ENCODE results near the gene CAPZA2. TPM values are rescaled to one million over a fixed set of nuclear protein-coding genes. Genes with fewer than 3 reads are reported as not detected.

CAPZA2 gene
- total and polyA plus RNA-seq, 2 experiments from 2014 or later: 49.1 to 106 TPM

GRCh38 chr7:116836911-116837310, 25.5 kb upstream of the CAPZA2 start (continued):
- no peak for TF ChIP-seq ZNF462 (CRISPR knock-in tag; IDR thresholded peaks at IDR 0.05)

GRCh38 chr7:116837586-116837985, 24.8 kb upstream of the CAPZA2 start:
- Histone ChIP-seq H3K27ac (ENCODE audit: low read depth) (no peak overlapping the region), H3K27me3 (ENCODE audit: insufficient read depth) (no peaks in the 10 kb centered on the region), H3F3A (replicated peaks; ENCODE audit: low read depth) (no peaks in the 10 kb centered on the region), H4K20me1 (replicated peaks; ENCODE audit: insufficient read depth) (no peaks in the 10 kb centered on the region), H3K4me1 (ENCODE audit: insufficient read depth) (no peaks in the 10 kb centered on the region; the same call in 1 of the 2 replicates), H3K9me2 (ENCODE audit: insufficient read depth) (no peaks in the 10 kb centered on the region), H3K4me3 (no peak overlapping the region), H2AFZ (no peak overlapping the region), H3K36me3 (ENCODE audit: insufficient read depth) (no peaks in the 10 kb centered on the region), H3K79me2 (replicated peaks; ENCODE audit: insufficient read depth) (no peaks in the 10 kb centered on the region), H3K4me2 (no peak overlapping the region)
- no peak for ATAC-seq
- no peaks in the 10 kb centered on the region for H3K36me3 Mint-ChIP-seq (ENCODE audit: low read depth)
- peaks cover 2% of the 10 kb centered on the region for H3K27me3 Mint-ChIP-seq (ENCODE audit: insufficient read depth, low read depth, poor library complexity)
- H3K27ac Mint-ChIP-seq: no peak overlapping the region
- no peaks in the 10 kb centered on the region for H3K9me3 Mint-ChIP-seq
- no peak for DNase-seq (ENCODE audit: low spot score)
- H3K4me1 Mint-ChIP-seq: peaks cover 2% of the 10 kb centered on the region
- no peak overlapping the region for H3K4me3 Mint-ChIP-seq
- no peak for TF ChIP-seq EZH2phosphoT487 (IDR thresholded peaks at IDR 0.05; ENCODE audit: unreplicated experiment)
- no peak for TF ChIP-seq STAT1 (IDR thresholded peaks at IDR 0.05; ENCODE audit: unreplicated experiment)
- no peak for TF ChIP-seq CTCF (conservative IDR thresholded peaks at IDR 0.05; ENCODE audit: low read depth in 2 of 2)
- TF ChIP-seq JUNB (IDR thresholded peaks at IDR 0.05; ENCODE audit: unreplicated experiment): no peak
- no peak for TF ChIP-seq CREB1 (CRISPR knock-in tag; IDR thresholded peaks at IDR 0.05; ENCODE audit: low read depth)
- TF ChIP-seq ZNF462 (CRISPR knock-in tag; IDR thresholded peaks at IDR 0.05): no peak
- TF ChIP-seq NANOG (IDR thresholded peaks at IDR 0.05; ENCODE audit: borderline replicate concordance): no peak
- TF ChIP-seq ZNF331 (CRISPR knock-in tag; IDR thresholded peaks at IDR 0.05; ENCODE audit: low read depth): no peak
- TF ChIP-seq ZNF114 (CRISPR knock-in tag; IDR thresholded peaks at IDR 0.05): no peak

Data from GM23338 (cell line).